Glutamatergic neuron (in vitro differentiated cells): Measurements from ENCODE around the gene SH3BGR. TPM values are rescaled to one million over a fixed set of nuclear protein-coding genes. Genes with fewer than 3 reads are reported as not detected.

Source experiments
- DNase-seq: peaks from one replicate; pipeline ENCODE4 v3.0.0; 2022
- H3K27ac Mint-ChIP-seq: one replicate; pipeline ENCODE4 v1.8.0; 2020; ENCODE audit warnings: mild to moderate bottlenecking, mixed read lengths, inconsistent platforms; ENCODE audit not compliant: unreplicated experiment
- H3K27me3 Mint-ChIP-seq: one replicate; pipeline ENCODE4 v1.8.0; 2020; ENCODE audit warnings: mild to moderate bottlenecking, moderate library complexity, mixed read lengths, inconsistent platforms; ENCODE audit not compliant: unreplicated experiment
- H3K36me3 Mint-ChIP-seq: one replicate; pipeline ENCODE4 v1.8.0; 2020; ENCODE audit warnings: mild to moderate bottlenecking, mixed read lengths, inconsistent platforms; ENCODE audit not compliant: unreplicated experiment
- H3K4me1 Mint-ChIP-seq: one replicate; pipeline ENCODE4 v1.8.0; 2020; ENCODE audit warnings: mild to moderate bottlenecking, low read depth, mixed read lengths, inconsistent platforms; ENCODE audit not compliant: unreplicated experiment
- H3K4me3 Mint-ChIP-seq: one replicate; pipeline ENCODE4 v1.8.0; 2020; ENCODE audit warnings: mild to moderate bottlenecking, mixed read lengths, inconsistent platforms; ENCODE audit not compliant: unreplicated experiment
- H3K9me3 Mint-ChIP-seq: one replicate; pipeline ENCODE4 v1.8.0; 2020; ENCODE audit warnings: mild to moderate bottlenecking, moderate library complexity, mixed read lengths, inconsistent platforms; ENCODE audit not compliant: unreplicated experiment
- total RNA-seq: library from RNA; stranded (reverse); fragmentation: NEBNext Ultra II Directional; extraction: Animal tissue kit (Norgen Biotek cat#: 25700); gene quantifications from one replicate; pipeline ENCODE4 v1.2.1, GENCODE V29; 2021; ENCODE audit not compliant: unreplicated experiment
- TF ChIP-seq, protein P1 (sequence below): fragments of 200-600 bp; sonication (generic); IDR thresholded peaks from one replicate; pipeline ENCODE4 v1.5.0; 2021; ENCODE audit not compliant: partially characterized antibody, unreplicated experiment

Gene SH3BGR
- total RNA-seq, 1 donor from 2014 or later: 1.5 TPM

GRCh38 chr21:39441502-39442475, 10.0 kb upstream of the SH3BGR start:
- Mint-ChIP-seq H3K4me1 (peaks cover 8% of the 10 kb centered on the region), H3K27ac (no peak overlapping the region), H3K9me3 (peaks cover 3% of the 10 kb centered on the region), H3K4me3 (no peak overlapping the region), H3K27me3 (peaks cover 4% of the 10 kb centered on the region), H3K36me3 (no peaks in the 10 kb centered on the region)
- peak; percentile 40 for DNase-seq
- TF ChIP-seq, protein P1, sequence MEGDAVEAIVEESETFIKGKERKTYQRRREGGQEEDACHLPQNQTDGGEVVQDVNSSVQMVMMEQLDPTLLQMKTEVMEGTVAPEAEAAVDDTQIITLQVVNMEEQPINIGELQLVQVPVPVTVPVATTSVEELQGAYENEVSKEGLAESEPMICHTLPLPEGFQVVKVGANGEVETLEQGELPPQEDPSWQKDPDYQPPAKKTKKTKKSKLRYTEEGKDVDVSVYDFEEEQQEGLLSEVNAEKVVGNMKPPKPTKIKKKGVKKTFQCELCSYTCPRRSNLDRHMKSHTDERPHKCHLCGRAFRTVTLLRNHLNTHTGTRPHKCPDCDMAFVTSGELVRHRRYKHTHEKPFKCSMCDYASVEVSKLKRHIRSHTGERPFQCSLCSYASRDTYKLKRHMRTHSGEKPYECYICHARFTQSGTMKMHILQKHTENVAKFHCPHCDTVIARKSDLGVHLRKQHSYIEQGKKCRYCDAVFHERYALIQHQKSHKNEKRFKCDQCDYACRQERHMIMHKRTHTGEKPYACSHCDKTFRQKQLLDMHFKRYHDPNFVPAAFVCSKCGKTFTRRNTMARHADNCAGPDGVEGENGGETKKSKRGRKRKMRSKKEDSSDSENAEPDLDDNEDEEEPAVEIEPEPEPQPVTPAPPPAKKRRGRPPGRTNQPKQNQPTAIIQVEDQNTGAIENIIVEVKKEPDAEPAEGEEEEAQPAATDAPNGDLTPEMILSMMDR: peak; percentile 72

DNA sequence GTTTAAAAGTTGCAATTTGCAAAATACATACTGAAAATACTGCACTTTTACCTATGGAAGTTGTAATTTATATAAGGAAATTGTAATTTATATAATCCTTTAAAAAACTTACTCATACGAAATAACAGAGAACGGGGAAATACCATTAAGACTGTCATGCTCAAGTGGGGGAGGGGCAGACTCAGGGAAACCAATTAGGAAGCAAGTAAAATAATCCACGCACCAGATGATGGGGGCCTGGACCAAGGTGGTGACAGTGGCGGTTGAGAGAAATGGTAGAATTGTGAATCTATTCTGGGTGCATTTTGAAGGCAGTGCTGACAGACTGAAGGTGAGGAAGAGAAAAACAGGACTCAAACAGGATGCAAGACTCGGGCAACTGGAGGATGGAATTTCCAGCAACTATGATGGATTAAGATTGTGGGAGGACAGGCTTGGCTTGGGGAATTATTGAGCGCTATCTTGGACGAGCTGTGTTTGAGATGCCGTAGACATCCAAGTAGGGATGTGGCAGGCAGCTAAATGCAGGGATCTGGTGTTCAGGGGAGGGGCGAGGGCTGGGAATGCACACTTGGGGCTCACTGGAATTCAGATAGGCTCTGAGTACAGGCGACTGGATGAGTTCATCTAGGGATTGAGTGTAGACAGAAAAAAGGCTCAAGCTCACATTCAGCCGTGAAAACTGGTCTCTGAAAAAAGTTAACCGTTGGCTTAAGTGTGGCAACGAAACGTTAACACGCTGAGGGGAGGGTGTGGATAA, 7.2 kb upstream of the SH3BGR start:
- Mint-ChIP-seq H3K4me3 (peak overlapping the region; percentile 97), H3K27ac (no peak overlapping the region), H3K4me1 (peaks cover 8% of the 10 kb centered on the region), H3K36me3 (no peaks in the 10 kb centered on the region), H3K27me3 (peaks cover 2% of the 10 kb centered on the region), H3K9me3 (peaks cover 3% of the 10 kb centered on the region)
- TF ChIP-seq, protein P1: no peak
- no peak for DNase-seq

- H3K4me3 Mint-ChIP-seq: peak within 1 kb of the TSS; percentile 97
- no peaks in the 10 kb centered on the region for H3K36me3 Mint-ChIP-seq
- peaks cover 2% of the 10 kb centered on the region for H3K27me3 Mint-ChIP-seq
- peak; percentile 97 for DNase-seq
- H3K4me1 Mint-ChIP-seq: peaks cover 8% of the 10 kb centered on the region
- TF ChIP-seq, protein P1: no peak
- H3K27ac Mint-ChIP-seq: peak within 1 kb of the TSS; percentile 91
- H3K9me3 Mint-ChIP-seq: peaks cover 3% of the 10 kb centered on the region
Measured at GRCh38 chr21:39445321-39446269, 6.2 kb upstream of the SH3BGR start, which contains the start of gene LCA5L. LCA5L (minus strand) TSS chr21:39445778; CDS start chr21:39428493, 17,285 bp downstream.

- Mint-ChIP-seq H3K27me3 (peaks cover 2% of the 10 kb centered on the region), H3K4me3 (no peak overlapping the region), H3K9me3 (peaks cover 3% of the 10 kb centered on the region), H3K27ac (no peak overlapping the region), H3K4me1 (peaks cover 12% of the 10 kb centered on the region), H3K36me3 (no peaks in the 10 kb centered on the region)
- TF ChIP-seq, protein P1: no peak
- DNase-seq: no peak
Measured at GRCh38 chr21:39447264-39447663, 4.5 kb upstream of the SH3BGR start.
